Measurements from ENCODE around the gene NEAT1. TPM values are rescaled to one million over a fixed set of nuclear protein-coding genes. Genes with fewer than 3 reads are reported as not detected.

NEAT1 gene
- total RNA-seq, 1 donor from 2014 or later: 229 TPM

- Mint-ChIP-seq H3K4me3 (peak overlapping the region; percentile 92), H3K4me1 (ENCODE audit: unreplicated experiment) (peaks cover 16% of the 10 kb centered on the region), H3K27ac (peak overlapping the region; percentile 96), H3K9me3 (no peaks in the 10 kb centered on the region), H3K27me3 (no peaks in the 10 kb centered on the region), H3K36me3 (no peaks in the 10 kb centered on the region)
- DNase-seq (ENCODE audit: extremely low spot score, unreplicated experiment): no peak
- no peak for TF ChIP-seq CTCF (conservative IDR thresholded peaks at IDR 0.05)
Measured at GRCh38 chr11:65476632-65477148, 54.1 kb downstream of the NEAT1 start.

- H3K36me3 Mint-ChIP-seq: no peaks in the 10 kb centered on the region
- H3K9me3 Mint-ChIP-seq: no peaks in the 10 kb centered on the region
- DNase-seq (ENCODE audit: extremely low spot score, unreplicated experiment): peak; percentile 95
- H3K4me3 Mint-ChIP-seq: peak overlapping the region; percentile 92
- no peak for TF ChIP-seq CTCF (conservative IDR thresholded peaks at IDR 0.05)
- peak overlapping the region; percentile 96 for H3K27ac Mint-ChIP-seq
- H3K4me1 Mint-ChIP-seq (ENCODE audit: unreplicated experiment): peaks cover 17% of the 10 kb centered on the region
- no peaks in the 10 kb centered on the region for H3K27me3 Mint-ChIP-seq
Measured at GRCh38 chr11:65477149-65477965, 54.8 kb downstream of the NEAT1 start.

GRCh38 chr11:65478388-65479183, 56.0 kb downstream of the NEAT1 start:
- Mint-ChIP-seq H3K4me3 (peak overlapping the region; percentile 54), H3K36me3 (no peaks in the 10 kb centered on the region), H3K27me3 (no peaks in the 10 kb centered on the region), H3K4me1 (ENCODE audit: unreplicated experiment) (peaks cover 17% of the 10 kb centered on the region), H3K27ac (peak overlapping the region; percentile 69), H3K9me3 (no peaks in the 10 kb centered on the region)
- no peak for DNase-seq (ENCODE audit: extremely low spot score, unreplicated experiment)
- TF ChIP-seq CTCF (conservative IDR thresholded peaks at IDR 0.05): no peak

- no peaks in the 10 kb centered on the region for H3K27me3 Mint-ChIP-seq
- no peaks in the 10 kb centered on the region for H3K9me3 Mint-ChIP-seq
- TF ChIP-seq CTCF (conservative IDR thresholded peaks at IDR 0.05): peak; percentile 35
- no peaks in the 10 kb centered on the region for H3K36me3 Mint-ChIP-seq
- H3K4me1 Mint-ChIP-seq (ENCODE audit: unreplicated experiment): peaks cover 20% of the 10 kb centered on the region
- H3K27ac Mint-ChIP-seq: peak overlapping the region; percentile 69
- peak overlapping the region; percentile 49 for H3K4me3 Mint-ChIP-seq
- no peak for DNase-seq (ENCODE audit: extremely low spot score, unreplicated experiment)
Measured at GRCh38 chr11:65479184-65480145, 56.9 kb downstream of the NEAT1 start.

- no peak for DNase-seq (ENCODE audit: extremely low spot score, unreplicated experiment)
- Mint-ChIP-seq H3K27ac (no peak overlapping the region), H3K36me3 (no peaks in the 10 kb centered on the region), H3K4me3 (no peak overlapping the region), H3K9me3 (no peaks in the 10 kb centered on the region), H3K4me1 (ENCODE audit: unreplicated experiment) (peaks cover 28% of the 10 kb centered on the region), H3K27me3 (no peaks in the 10 kb centered on the region)
- TF ChIP-seq CTCF (conservative IDR thresholded peaks at IDR 0.05): no peak
Measured at GRCh38 chr11:65482306-65482850, 59.8 kb downstream of the NEAT1 start.

Data from type B pancreatic cell (in vitro differentiated cells).